NCI-H128 (cell line): ENCODE measurements around the gene MCRS1.
"Not testable (repeated sequence)": the region's sequence is repeated elsewhere in the genome, so short reads cannot be mapped to it uniquely, and the experiment has no call there.

Source experiments
- DNase-seq: peaks from one replicate; lab custom pipeline; 2025; ENCODE audit not compliant: unreplicated experiment; lab: John Stamatoyannopoulos, UW

The MCRS1 gene

GRCh38 chr12:49521389-49521788 is 46.6 kb downstream of the MCRS1 start:
- no peak for DNase-seq

- DNase-seq = no peak
These were observed 48.4 kb downstream of the MCRS1 start for GRCh38 chr12:49519574-49519936.

GRCh38 chr12:49518914-49519573 is 48.9 kb downstream of the MCRS1 start:
- DNase-seq = no peak

- DNase-seq = no peak
These were observed 52.7 kb downstream of the MCRS1 start for GRCh38 chr12:49515266-49515665.

GRCh38 chr12:49512546-49512945 is 55.4 kb downstream of the MCRS1 start:
- DNase-seq = no peak

GRCh38 chr12:49511410-49511809 is 56.5 kb downstream of the MCRS1 start:
- DNase-seq = no peak

GRCh38 chr12:49509681-49510080 is 58.3 kb downstream of the MCRS1 start:
- DNase-seq = not testable (repeated sequence)
